ENCODE measurements around the gene CRB1. TPM values are rescaled to one million over a fixed set of nuclear protein-coding genes. Genes with fewer than 3 reads are reported as not detected.
"Not testable (repeated sequence)": the region's sequence is repeated elsewhere in the genome, so short reads cannot be mapped to it uniquely, and the experiment has no call there.

CRB1 gene
- total RNA-seq, 4 donors from 2014 or later = 0.12 to 0.54 (median 0.33) TPM

DNA sequence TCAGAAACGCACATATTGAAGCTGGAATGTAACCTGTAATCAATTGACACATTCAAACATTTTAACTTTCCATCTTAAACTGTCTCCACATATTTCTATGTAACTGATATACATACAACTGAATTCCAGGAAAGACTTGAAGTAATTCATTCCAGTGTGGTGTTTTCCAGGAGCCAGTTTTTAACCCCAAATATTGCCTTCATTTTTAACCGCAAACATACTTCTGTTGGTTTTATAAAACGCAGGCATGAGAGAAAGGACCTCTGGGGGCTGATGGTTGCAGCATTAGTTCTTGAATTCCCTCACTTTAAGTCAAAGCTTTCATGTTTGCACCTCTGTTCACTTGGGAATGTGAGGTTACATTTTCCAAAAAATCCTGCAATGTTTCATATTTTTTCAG, 204.1 kb downstream of the CRB1 start:
- 81 to 83% methylated on average over 3 of the region's 3 CpGs for WGBS, 2 donors (ENCODE audit: low coverage in 1 of 2)
- TF ChIP-seq POLR2AphosphoS5 (IDR thresholded peaks at IDR 0.05) (no peak), EP300 (IDR thresholded peaks at IDR 0.05) (no peak), POLR2A (IDR thresholded peaks at IDR 0.05) (no peak)
- TF ChIP-seq, protein P1, sequence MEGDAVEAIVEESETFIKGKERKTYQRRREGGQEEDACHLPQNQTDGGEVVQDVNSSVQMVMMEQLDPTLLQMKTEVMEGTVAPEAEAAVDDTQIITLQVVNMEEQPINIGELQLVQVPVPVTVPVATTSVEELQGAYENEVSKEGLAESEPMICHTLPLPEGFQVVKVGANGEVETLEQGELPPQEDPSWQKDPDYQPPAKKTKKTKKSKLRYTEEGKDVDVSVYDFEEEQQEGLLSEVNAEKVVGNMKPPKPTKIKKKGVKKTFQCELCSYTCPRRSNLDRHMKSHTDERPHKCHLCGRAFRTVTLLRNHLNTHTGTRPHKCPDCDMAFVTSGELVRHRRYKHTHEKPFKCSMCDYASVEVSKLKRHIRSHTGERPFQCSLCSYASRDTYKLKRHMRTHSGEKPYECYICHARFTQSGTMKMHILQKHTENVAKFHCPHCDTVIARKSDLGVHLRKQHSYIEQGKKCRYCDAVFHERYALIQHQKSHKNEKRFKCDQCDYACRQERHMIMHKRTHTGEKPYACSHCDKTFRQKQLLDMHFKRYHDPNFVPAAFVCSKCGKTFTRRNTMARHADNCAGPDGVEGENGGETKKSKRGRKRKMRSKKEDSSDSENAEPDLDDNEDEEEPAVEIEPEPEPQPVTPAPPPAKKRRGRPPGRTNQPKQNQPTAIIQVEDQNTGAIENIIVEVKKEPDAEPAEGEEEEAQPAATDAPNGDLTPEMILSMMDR (IDR thresholded peaks at IDR 0.05) = no peak

DNA sequence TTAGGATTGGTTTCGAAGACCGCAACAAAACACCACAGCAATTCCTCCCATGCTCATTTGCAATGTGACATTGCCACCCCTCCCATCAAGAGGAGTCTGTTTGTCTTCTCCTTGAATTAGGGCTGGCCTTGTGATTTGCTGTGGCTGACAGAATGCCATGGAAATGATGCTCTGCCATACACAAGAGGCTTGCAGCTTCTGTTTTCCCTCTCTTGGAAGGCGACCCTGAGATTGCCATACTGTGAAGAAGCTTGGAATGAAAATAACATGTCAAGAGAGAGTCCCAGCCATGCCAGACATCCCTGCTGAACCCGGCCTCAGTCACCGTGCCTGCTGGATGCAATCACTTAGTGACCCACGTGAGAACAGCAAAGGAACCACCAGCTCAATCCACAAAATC, 212.4 kb downstream of the CRB1 start:
- no peak for ATAC-seq
- TF ChIP-seq POLR2A (IDR thresholded peaks at IDR 0.05) = no peak
- Histone ChIP-seq H3K4me1 (no peaks in the 10 kb centered on the region), H3K36me3 (no peaks in the 10 kb centered on the region), H3K27me3 (no peaks in the 10 kb centered on the region), H3K27ac (no peak overlapping the region), H3K4me3 (no peak overlapping the region), H3K9me3 (no peaks in the 10 kb centered on the region)
- WGBS, 2 donors (ENCODE audit: low coverage in 1 of 2) = 85 to 91% methylated on average over 5 to 6 of the region's 6 CpGs

More for the DNA sequence above, 204.1 kb downstream of the CRB1 start:
- no peak for ATAC-seq
- no peak overlapping the region for H3K4me3 ChIP-seq
- no peaks in the 10 kb centered on the region for H3K27me3 ChIP-seq
- H3K36me3 ChIP-seq = no peaks in the 10 kb centered on the region
- no peaks in the 10 kb centered on the region for H3K4me1 ChIP-seq
- no peaks in the 10 kb centered on the region for H3K9me3 ChIP-seq
- H3K27ac ChIP-seq = no peak overlapping the region

DNA sequence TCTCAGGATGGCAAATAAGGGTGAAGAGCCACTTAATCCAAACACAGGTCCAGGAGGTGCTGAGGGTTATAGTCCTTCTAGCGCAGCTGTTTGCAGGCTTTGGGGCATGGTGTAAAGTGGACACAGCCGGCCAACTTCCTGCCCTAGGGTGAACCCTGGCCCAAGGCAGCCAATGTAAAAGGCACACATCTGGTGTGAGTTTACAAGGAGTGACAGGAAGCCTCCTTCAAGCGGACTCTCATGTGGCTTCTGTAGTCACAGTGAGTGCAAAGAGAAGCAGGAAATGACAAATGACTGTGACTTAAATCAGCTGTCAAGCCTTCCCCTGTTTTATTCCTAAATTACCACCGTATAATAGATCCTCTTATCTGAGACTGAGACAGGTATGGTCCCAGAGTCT, 213.0 kb downstream of the CRB1 start:
- H3K4me3 ChIP-seq = no peak overlapping the region
- H3K9me3 ChIP-seq = no peaks in the 10 kb centered on the region
- H3K36me3 ChIP-seq = no peaks in the 10 kb centered on the region
- H3K27me3 ChIP-seq = no peaks in the 10 kb centered on the region
- ATAC-seq = no peak
- TF ChIP-seq, protein P1 (IDR thresholded peaks at IDR 0.05) = no peak
- TF ChIP-seq POLR2AphosphoS5 (IDR thresholded peaks at IDR 0.05) = no peak
- no peak for TF ChIP-seq POLR2A (IDR thresholded peaks at IDR 0.05)
- no peak for TF ChIP-seq EP300 (IDR thresholded peaks at IDR 0.05)
- no peak overlapping the region for H3K27ac ChIP-seq
- WGBS, 2 donors (ENCODE audit: low coverage in 1 of 2) = 17 to 63% methylated on average over 1 to 4 of the region's 4 CpGs
- H3K4me1 ChIP-seq = no peaks in the 10 kb centered on the region

DNA sequence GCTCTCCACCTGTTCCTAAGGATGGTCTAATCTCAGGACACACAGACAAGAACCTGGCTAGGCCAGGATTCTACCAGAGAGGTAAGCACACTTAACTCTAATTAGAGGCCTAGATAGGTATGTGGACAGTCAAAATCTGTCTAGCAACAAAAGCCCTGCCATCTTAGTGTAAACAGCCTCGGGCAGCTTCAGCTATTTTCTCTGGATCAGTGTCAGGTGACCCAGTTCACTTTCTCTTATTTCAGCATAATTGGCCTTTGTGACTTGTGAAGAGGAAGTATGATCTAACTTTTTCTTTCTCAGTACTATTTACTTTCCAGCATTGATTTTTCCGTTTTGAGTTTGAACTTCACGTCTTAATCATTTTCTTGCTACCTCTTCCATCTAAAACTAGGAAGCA, 217.7 kb downstream of the CRB1 start:
- H3K27ac ChIP-seq = no peak overlapping the region
- TF ChIP-seq POLR2AphosphoS5 (IDR thresholded peaks at IDR 0.05) (no peak), EP300 (IDR thresholded peaks at IDR 0.05) (no peak), POLR2A (IDR thresholded peaks at IDR 0.05) (no peak)
- TF ChIP-seq, protein P1 (IDR thresholded peaks at IDR 0.05) = no peak
- H3K27me3 ChIP-seq = no peaks in the 10 kb centered on the region
- no peaks in the 10 kb centered on the region for H3K9me3 ChIP-seq
- 57% methylated on average over 3 of the region's 3 CpGs for WGBS, 2 donors (ENCODE audit: low coverage in 1 of 2)
- no peak for ATAC-seq
- H3K36me3 ChIP-seq = no peaks in the 10 kb centered on the region
- no peaks in the 10 kb centered on the region for H3K4me1 ChIP-seq
- no peak overlapping the region for H3K4me3 ChIP-seq

DNA sequence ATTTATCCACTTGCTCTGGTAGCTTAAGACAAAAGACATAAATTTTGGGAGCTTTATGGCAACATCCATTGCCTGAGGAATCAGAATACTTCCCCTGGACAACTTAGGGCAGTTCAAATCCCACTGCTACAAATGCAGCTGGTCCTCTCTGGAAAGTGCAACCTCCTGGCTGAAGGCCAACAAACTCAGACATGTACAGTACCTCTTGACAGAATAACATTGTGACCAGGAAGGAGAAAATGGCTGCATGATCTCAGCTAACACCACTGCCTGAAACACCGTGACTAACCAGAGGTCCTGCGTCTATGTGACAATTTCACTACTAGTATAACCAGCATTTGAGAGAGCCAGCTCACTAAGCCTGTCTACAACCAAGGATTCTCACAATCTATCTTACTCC, 218.9 kb downstream of the CRB1 start:
- H3K4me1 ChIP-seq = no peaks in the 10 kb centered on the region
- 70% methylated on average over 2 of the region's 2 CpGs; no CpG with 5 or more reads in 1 of the 2 donors for WGBS, 2 donors (ENCODE audit: low coverage in 1 of 2)
- ATAC-seq = no peak
- no peak overlapping the region for H3K4me3 ChIP-seq
- H3K9me3 ChIP-seq = no peaks in the 10 kb centered on the region
- H3K36me3 ChIP-seq = no peaks in the 10 kb centered on the region
- TF ChIP-seq POLR2A (IDR thresholded peaks at IDR 0.05) = no peak
- no peaks in the 10 kb centered on the region for H3K27me3 ChIP-seq
- no peak overlapping the region for H3K27ac ChIP-seq

DNA sequence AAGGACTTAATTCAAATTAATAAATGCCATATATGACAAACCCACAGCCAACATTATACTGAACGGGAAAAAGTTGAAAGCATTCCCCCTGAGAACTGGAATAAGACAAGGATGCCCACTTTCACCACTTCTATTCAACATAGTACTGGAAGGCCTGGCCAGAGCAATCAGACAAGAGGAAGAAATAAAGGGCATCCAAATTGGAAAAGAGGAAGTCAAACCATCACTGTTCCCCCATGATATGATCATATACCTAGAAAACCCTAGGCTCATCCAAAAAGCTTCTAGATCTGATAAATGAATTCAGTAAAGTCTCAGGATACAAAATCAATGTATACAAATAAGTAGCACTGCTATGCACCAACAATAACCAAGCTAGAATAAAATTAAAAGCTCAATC, 223.5 kb downstream of the CRB1 start:
- WGBS, 2 donors (ENCODE audit: low coverage in 1 of 2) = 75 to 100% methylated on average over 1 of the region's 1 CpG

DNA sequence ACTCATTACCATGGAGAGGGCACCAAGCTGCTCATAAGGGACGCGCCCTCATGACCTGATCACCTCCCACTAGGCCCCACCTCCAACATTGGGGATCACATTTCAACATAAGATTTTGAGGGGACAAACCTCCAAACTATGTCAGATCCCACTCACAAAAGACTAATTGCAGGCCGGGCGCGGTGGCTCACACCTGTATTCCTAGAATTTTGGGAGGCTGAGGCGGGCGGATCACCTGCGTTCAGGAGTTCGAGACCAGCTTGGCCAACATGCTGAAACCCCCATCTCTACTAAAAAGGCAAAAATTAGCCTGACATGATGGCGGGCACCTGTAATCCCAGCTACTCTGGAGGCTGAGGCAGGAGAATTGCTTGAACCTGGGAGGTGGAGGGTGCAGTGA, 228.7 kb downstream of the CRB1 start:
- Histone ChIP-seq H3K27ac (no peak overlapping the region), H3K4me3 (no peak overlapping the region), H3K36me3 (no peaks in the 10 kb centered on the region), H3K27me3 (no peaks in the 10 kb centered on the region), H3K9me3 (no peaks in the 10 kb centered on the region), H3K4me1 (no peaks in the 10 kb centered on the region)
- TF ChIP-seq POLR2AphosphoS5 (IDR thresholded peaks at IDR 0.05) (no peak), POLR2A (IDR thresholded peaks at IDR 0.05) (no peak), EP300 (IDR thresholded peaks at IDR 0.05) (no peak)
- TF ChIP-seq, protein P1 (IDR thresholded peaks at IDR 0.05) = no peak
- WGBS, 2 donors (ENCODE audit: low coverage in 1 of 2) = 42% methylated on average over 2 of the region's 10 CpGs; no CpG with 5 or more reads in 1 of the 2 donors
- ATAC-seq = no peak

More for the DNA sequence above, 223.5 kb downstream of the CRB1 start:
- not testable (repeated sequence) for ATAC-seq, H3K27ac ChIP-seq, H3K27me3 ChIP-seq, H3K4me1 ChIP-seq, H3K36me3 ChIP-seq, H3K4me3 ChIP-seq, H3K9me3 ChIP-seq

All from gastroesophageal sphincter (tissue), 4 donors.